SK-N-SH treated with all-trans-retinoic acid at 6 μM for 48 hours (cell line): ENCODE measurements around the gene EIF5A.

Experiments
- ATAC-seq: fragments of 200-7000 bp; cut with Tn5 transposase; 3 replicates; pipeline ENCODE4 v1.9.1; 2020; ENCODE audit warnings: mild to moderate bottlenecking, moderate library complexity
- ARNTL ChIP-seq: fragments of 450-650 bp; formaldehyde crosslinking; IDR thresholded peaks from 2 replicates; pipeline ENCODE4 v1.5.0; 2020; ENCODE audit warnings: low read depth, mild to moderate bottlenecking, moderate library complexity, borderline replicate concordance
- BACH2 ChIP-seq: fragments of 250-450 bp; sonication (Bioruptor Pico); IDR thresholded peaks from 2 replicates; pipeline ENCODE4 v1.9.0; 2021; ENCODE audit warnings: mild to moderate bottlenecking, borderline replicate concordance
- CREB5 ChIP-seq: fragments of 250-450 bp; sonication (Bioruptor Pico); IDR thresholded peaks from 2 replicates; pipeline ENCODE4 v1.5.1; 2020; ENCODE audit warnings: low read depth, mild to moderate bottlenecking, moderate library complexity
- CSDC2 ChIP-seq: fragments of 250-450 bp; sonication (Bioruptor Pico); IDR thresholded peaks from 2 replicates; pipeline ENCODE4 v1.5.0; 2020; ENCODE audit warnings: mild to moderate bottlenecking, moderate library complexity
- ESRRG ChIP-seq: fragments of 250-450 bp; sonication (Bioruptor Pico); IDR thresholded peaks from 2 replicates; pipeline ENCODE4 v1.6.1; 2021; ENCODE audit warnings: mild to moderate bottlenecking
- GLIS3 ChIP-seq: fragments of 250-450 bp; sonication (Bioruptor Pico); IDR thresholded peaks from 2 replicates; pipeline ENCODE4 v1.5.0; 2020; ENCODE audit warnings: mild to moderate bottlenecking, moderate library complexity
- OSR1 ChIP-seq: fragments of 250-450 bp; sonication (Bioruptor Pico); IDR thresholded peaks from 2 replicates; pipeline ENCODE4 v1.8.0; 2022; ENCODE audit warnings: moderate library complexity, mild to moderate bottlenecking, inconsistent platforms
- PATZ1 ChIP-seq: fragments of 250-450 bp; sonication (Bioruptor Pico); IDR thresholded peaks from 2 replicates; pipeline ENCODE4 v1.8.0; 2020; ENCODE audit warnings: mild to moderate bottlenecking, moderate library complexity, borderline replicate concordance
- POU6F1 ChIP-seq: fragments of 250-450 bp; sonication (Bioruptor Pico); IDR thresholded peaks from 2 replicates; pipeline ENCODE4 v1.8.0; 2021; ENCODE audit warnings: low read depth, mild to moderate bottlenecking, moderate library complexity, borderline replicate concordance
- PPARA ChIP-seq: fragments of 250-450 bp; sonication (Bioruptor Pico); IDR thresholded peaks from 2 replicates; pipeline ENCODE4 v1.5.0; 2020; ENCODE audit warnings: mild to moderate bottlenecking, borderline replicate concordance
- RARB ChIP-seq: fragments of 250-450 bp; sonication (Bioruptor Pico); IDR thresholded peaks from 2 replicates; pipeline ENCODE4 v1.8.0; 2021; ENCODE audit warnings: mild to moderate bottlenecking, moderate library complexity
- SNAI2 ChIP-seq: fragments of 250-450 bp; sonication (Bioruptor Pico); IDR thresholded peaks from 2 replicates; pipeline ENCODE4 v1.5.0; 2020; ENCODE audit warnings: mild to moderate bottlenecking, moderate library complexity
- TCF4 ChIP-seq: fragments of 250-450 bp; sonication (Bioruptor Pico); IDR thresholded peaks from 2 replicates; pipeline ENCODE4 v1.8.0; 2021; ENCODE audit warnings: mild to moderate bottlenecking, moderate library complexity, borderline replicate concordance
- TOX ChIP-seq: fragments of 250-450 bp; sonication (Bioruptor Pico); IDR thresholded peaks from 2 replicates; pipeline ENCODE4 v1.8.0; 2021; ENCODE audit warnings: mild to moderate bottlenecking, moderate library complexity, borderline replicate concordance
- TSHZ2 ChIP-seq: fragments of 250-450 bp; sonication (Bioruptor Pico); IDR thresholded peaks from 2 replicates; pipeline ENCODE4 v1.5.0; 2020; ENCODE audit warnings: mild to moderate bottlenecking, moderate library complexity
- ZC3H10 ChIP-seq: fragments of 250-450 bp; sonication (Bioruptor Pico); IDR thresholded peaks from 2 replicates; pipeline ENCODE4 v1.5.1; 2021; ENCODE audit warnings: mild to moderate bottlenecking, moderate library complexity
- ZFP3 ChIP-seq: fragments of 250-450 bp; sonication (Bioruptor Pico); IDR thresholded peaks from 2 replicates; pipeline ENCODE4 v1.5.0; 2020; ENCODE audit warnings: mild to moderate bottlenecking, moderate library complexity
- ZFP30 ChIP-seq: fragments of 450-650 bp; formaldehyde crosslinking; IDR thresholded peaks from 2 replicates; pipeline ENCODE4 v1.5.0; 2022; ENCODE audit warnings: mild to moderate bottlenecking, moderate library complexity
- ZNF565 ChIP-seq: fragments of 450-650 bp; formaldehyde crosslinking; conservative IDR thresholded peaks from 2 replicates; pipeline ENCODE4 v1.5.0; 2020; ENCODE audit warnings: low read depth, mild to moderate bottlenecking, moderate library complexity
- ZNF8 ChIP-seq: fragments of 450-650 bp; formaldehyde crosslinking; IDR thresholded peaks from 2 replicates; pipeline ENCODE4 v1.5.0; 2020; ENCODE audit warnings: mild to moderate bottlenecking, moderate library complexity

The EIF5A gene

GRCh38 chr17:7281074-7281952, 26.1 kb upstream of the EIF5A start, which contains the start of gene SLC2A4:
Gene SLC2A4 (plus strand): TSS chr17:7281718. CDS start chr17:7281935, 217 bp downstream.
- no peak for TF ChIP-seq BACH2 (CRISPR knock-in tag)
- TF ChIP-seq CREB5 (CRISPR knock-in tag): no peak
- no peak for TF ChIP-seq ZC3H10 (CRISPR knock-in tag)
- TF ChIP-seq OSR1 (CRISPR knock-in tag): no peak
- TF ChIP-seq POU6F1 (CRISPR knock-in tag): no peak
- no peak for TF ChIP-seq PATZ1 (CRISPR knock-in tag)
- no peak for TF ChIP-seq GLIS3 (CRISPR knock-in tag)
- TF ChIP-seq CSDC2 (CRISPR knock-in tag): no peak
- no peak for TF ChIP-seq ARNTL (CRISPR knock-in tag)
- TF ChIP-seq TCF4 (CRISPR knock-in tag): no peak
- no peak for TF ChIP-seq ZFP3 (CRISPR knock-in tag)
- no peak for TF ChIP-seq ZFP30
- TF ChIP-seq ZNF565: no peak
- no peak for TF ChIP-seq TSHZ2 (CRISPR knock-in tag)
- TF ChIP-seq PPARA (CRISPR knock-in tag): no peak
- peak; percentile 76 for ATAC-seq

GRCh38 chr17:7281953-7282751, 25.3 kb upstream of the EIF5A start:
- TF ChIP-seq RARB (CRISPR knock-in tag) (no peak), CREB5 (CRISPR knock-in tag) (no peak), PPARA (CRISPR knock-in tag) (no peak), OSR1 (CRISPR knock-in tag) (no peak), BACH2 (CRISPR knock-in tag) (no peak), ZNF8 (CRISPR knock-in tag) (no peak), ZNF565 (no peak)
- ATAC-seq: no peak

- TF ChIP-seq SNAI2 (CRISPR knock-in tag): no peak
- TF ChIP-seq CSDC2 (CRISPR knock-in tag): no peak
- TF ChIP-seq ZNF565: no peak
- TF ChIP-seq ESRRG (CRISPR knock-in tag): no peak
- TF ChIP-seq POU6F1 (CRISPR knock-in tag): no peak
- no peak for TF ChIP-seq ZFP3 (CRISPR knock-in tag)
- no peak for TF ChIP-seq TOX (CRISPR knock-in tag)
Observed at GRCh38 chr17:7282752-7283321, 24.6 kb upstream of the EIF5A start.

More at GRCh38 chr17:7282752-7283321, 24.6 kb upstream of the EIF5A start:
- no peak for ATAC-seq
